ENCODE measurements around the gene NOL6.
"Not testable (repeated sequence)": the region's sequence is repeated elsewhere in the genome, so short reads cannot be mapped to it uniquely, and the experiment has no call there.

The NOL6 gene

GRCh38 chr9:33435821-33436277, 37.9 kb downstream of the NOL6 start:
- no peak for DNase-seq (ENCODE audit: low read depth in 3 of 3)

- DNase-seq (ENCODE audit: low read depth in 3 of 3), result no peak
These were observed 39.2 kb downstream of the NOL6 start for GRCh38 chr9:33434317-33435105.

- DNase-seq (ENCODE audit: low read depth in 3 of 3), result no peak
These were observed 39.9 kb downstream of the NOL6 start for GRCh38 chr9:33433871-33434270.

GRCh38 chr9:33431420-33431819, 42.3 kb downstream of the NOL6 start:
- no peak for DNase-seq (ENCODE audit: low read depth in 3 of 3)

- no peak for DNase-seq (ENCODE audit: low read depth in 3 of 3)
These were observed 42.8 kb downstream of the NOL6 start for GRCh38 chr9:33430942-33431341.

GRCh38 chr9:33429256-33429985, 44.3 kb downstream of the NOL6 start:
- no peak for DNase-seq (ENCODE audit: low read depth in 3 of 3)

GRCh38 chr9:33426843-33427293, 46.9 kb downstream of the NOL6 start:
- no peak for DNase-seq (ENCODE audit: low read depth in 3 of 3)

- no peak for DNase-seq (ENCODE audit: low read depth in 3 of 3)
These were observed 48.6 kb downstream of the NOL6 start for GRCh38 chr9:33425128-33425533.

- not testable (repeated sequence) for DNase-seq (ENCODE audit: low read depth in 3 of 3)
These were observed 49.2 kb downstream of the NOL6 start for GRCh38 chr9:33424492-33424891.

GRCh38 chr9:33424043-33424442, 49.7 kb downstream of the NOL6 start:
- DNase-seq (ENCODE audit: low read depth in 3 of 3), result not testable (repeated sequence)

- no peak for DNase-seq (ENCODE audit: low read depth in 3 of 3)
These were observed 53.9 kb downstream of the NOL6 start for GRCh38 chr9:33419708-33420303.

- no peak for DNase-seq (ENCODE audit: low read depth in 3 of 3)
These were observed 55.6 kb downstream of the NOL6 start for GRCh38 chr9:33418090-33418489.

- peak in 1 of 3 experiments; percentile 15 for DNase-seq (ENCODE audit: low read depth in 3 of 3)
These were observed 56.7 kb downstream of the NOL6 start for GRCh38 chr9:33416996-33417395.

GRCh38 chr9:33415501-33416038, 58.2 kb downstream of the NOL6 start:
- peak; percentile 59 to 75 (median 74) for DNase-seq (ENCODE audit: low read depth in 3 of 3)

- no peak for DNase-seq (ENCODE audit: low read depth in 3 of 3)
These were observed 58.7 kb downstream of the NOL6 start for GRCh38 chr9:33414889-33415500.

GRCh38 chr9:33414268-33414667, 59.5 kb downstream of the NOL6 start:
- DNase-seq (ENCODE audit: low read depth in 3 of 3), result no peak

Measured in stimulated activated CD4-positive, alpha-beta T cell treated with anti-CD3 and anti-CD28 coated beads, TNF-alpha, amount 100 ng/mL, for 4 hours (primary cell).